ENCODE data around the gene NXF2B.
"Not testable (repeated sequence)": the region's sequence is repeated elsewhere in the genome, so short reads cannot be mapped to it uniquely, and the experiment has no call there.

The NXF2B gene

GRCh38 chrX:102439908-102440307, at the start of gene NXF2B:
Gene NXF2B (minus strand): TSS chrX:102440008. CDS start chrX:102380036, 59,972 bp downstream.
- H3K4me3 ChIP-seq (ENCODE audit: low read length); H3K27ac ChIP-seq (ENCODE audit: low read depth, low read length); H3K9ac ChIP-seq (ENCODE audit: low read length); H3K4me1 ChIP-seq (ENCODE audit: control insufficient read depth, insufficient read depth, low read length); H3K27me3 ChIP-seq (ENCODE audit: control insufficient read depth, insufficient read depth, low read length); H3K36me3 ChIP-seq (ENCODE audit: control insufficient read depth, insufficient read depth, low read length): not testable (repeated sequence)

- H3K27ac ChIP-seq (ENCODE audit: low read depth, low read length); H3K4me3 ChIP-seq (ENCODE audit: low read length); H3K36me3 ChIP-seq (ENCODE audit: control insufficient read depth, insufficient read depth, low read length); H3K9ac ChIP-seq (ENCODE audit: low read length); H3K27me3 ChIP-seq (ENCODE audit: control insufficient read depth, insufficient read depth, low read length); H3K4me1 ChIP-seq (ENCODE audit: control insufficient read depth, insufficient read depth, low read length): not testable (repeated sequence)
Observed at GRCh38 chrX:102478765-102479164, 39.0 kb upstream of the NXF2B start.

GRCh38 chrX:102471762-102472220, 32.0 kb upstream of the NXF2B start, which contains the start of gene TCP11X2:
Gene TCP11X2 (minus strand): TSS chrX:102471812.
- not testable (repeated sequence) for H3K4me1 ChIP-seq (ENCODE audit: control insufficient read depth, insufficient read depth, low read length); H3K36me3 ChIP-seq (ENCODE audit: control insufficient read depth, insufficient read depth, low read length); H3K9ac ChIP-seq (ENCODE audit: low read length); H3K27ac ChIP-seq (ENCODE audit: low read depth, low read length); H3K4me3 ChIP-seq (ENCODE audit: low read length); H3K27me3 ChIP-seq (ENCODE audit: control insufficient read depth, insufficient read depth, low read length)

- not testable (repeated sequence) for H3K36me3 ChIP-seq (ENCODE audit: control insufficient read depth, insufficient read depth, low read length); H3K9ac ChIP-seq (ENCODE audit: low read length); H3K27me3 ChIP-seq (ENCODE audit: control insufficient read depth, insufficient read depth, low read length); H3K27ac ChIP-seq (ENCODE audit: low read depth, low read length); H3K4me3 ChIP-seq (ENCODE audit: low read length); H3K4me1 ChIP-seq (ENCODE audit: control insufficient read depth, insufficient read depth, low read length)
Observed at GRCh38 chrX:102470215-102470614, 30.4 kb upstream of the NXF2B start.

GRCh38 chrX:102458615-102459014, 18.8 kb upstream of the NXF2B start:
- H3K27ac ChIP-seq (ENCODE audit: low read depth, low read length); H3K27me3 ChIP-seq (ENCODE audit: control insufficient read depth, insufficient read depth, low read length); H3K36me3 ChIP-seq (ENCODE audit: control insufficient read depth, insufficient read depth, low read length); H3K9ac ChIP-seq (ENCODE audit: low read length); H3K4me1 ChIP-seq (ENCODE audit: control insufficient read depth, insufficient read depth, low read length); H3K4me3 ChIP-seq (ENCODE audit: low read length): not testable (repeated sequence)

GRCh38 chrX:102414493-102414892, 25.3 kb downstream of the NXF2B start:
- not testable (repeated sequence) for H3K4me1 ChIP-seq (ENCODE audit: control insufficient read depth, insufficient read depth, low read length); H3K4me3 ChIP-seq (ENCODE audit: low read length); H3K27ac ChIP-seq (ENCODE audit: low read depth, low read length); H3K9ac ChIP-seq (ENCODE audit: low read length); H3K36me3 ChIP-seq (ENCODE audit: control insufficient read depth, insufficient read depth, low read length); H3K27me3 ChIP-seq (ENCODE audit: control insufficient read depth, insufficient read depth, low read length)

- no peaks in the 10 kb centered on the region for H3K27me3 ChIP-seq (ENCODE audit: control insufficient read depth, insufficient read depth, low read length)
- H3K27ac ChIP-seq (ENCODE audit: low read depth, low read length) = no peak overlapping the region
- no peak overlapping the region for H3K9ac ChIP-seq (ENCODE audit: low read length)
- H3K4me3 ChIP-seq (ENCODE audit: low read length) = no peak overlapping the region
- H3K36me3 ChIP-seq (ENCODE audit: control insufficient read depth, insufficient read depth, low read length) = no peaks in the 10 kb centered on the region
- H3K4me1 ChIP-seq (ENCODE audit: control insufficient read depth, insufficient read depth, low read length) = no peaks in the 10 kb centered on the region
Observed at GRCh38 chrX:102345916-102346315, 93.9 kb downstream of the NXF2B start.

GRCh38 chrX:102341867-102342266, 97.9 kb downstream of the NXF2B start:
- Histone ChIP-seq H3K9ac (ENCODE audit: low read length) (no peak overlapping the region), H3K27me3 (ENCODE audit: control insufficient read depth, insufficient read depth, low read length) (no peaks in the 10 kb centered on the region), H3K4me1 (ENCODE audit: control insufficient read depth, insufficient read depth, low read length) (no peaks in the 10 kb centered on the region), H3K27ac (ENCODE audit: low read depth, low read length) (no peak overlapping the region), H3K36me3 (ENCODE audit: control insufficient read depth, insufficient read depth, low read length) (no peaks in the 10 kb centered on the region), H3K4me3 (ENCODE audit: low read length) (no peak overlapping the region)

- no peak overlapping the region for H3K4me3 ChIP-seq (ENCODE audit: low read length)
- no peaks in the 10 kb centered on the region for H3K4me1 ChIP-seq (ENCODE audit: control insufficient read depth, insufficient read depth, low read length)
- H3K9ac ChIP-seq (ENCODE audit: low read length) = no peak overlapping the region
- no peaks in the 10 kb centered on the region for H3K27me3 ChIP-seq (ENCODE audit: control insufficient read depth, insufficient read depth, low read length)
- no peaks in the 10 kb centered on the region for H3K36me3 ChIP-seq (ENCODE audit: control insufficient read depth, insufficient read depth, low read length)
- no peak overlapping the region for H3K27ac ChIP-seq (ENCODE audit: low read depth, low read length)
Observed at GRCh38 chrX:102339312-102340298, 100.2 kb downstream of the NXF2B start.

- Histone ChIP-seq H3K4me1 (ENCODE audit: control insufficient read depth, insufficient read depth, low read length) (no peaks in the 10 kb centered on the region), H3K4me3 (ENCODE audit: low read length) (no peak overlapping the region), H3K27ac (ENCODE audit: low read depth, low read length) (no peak overlapping the region)
Observed at GRCh38 chrX:102338162-102338561, 101.6 kb downstream of the NXF2B start.

More at GRCh38 chrX:102338162-102338561, 101.6 kb downstream of the NXF2B start:
- Histone ChIP-seq H3K9ac (ENCODE audit: low read length) (no peak overlapping the region), H3K27me3 (ENCODE audit: control insufficient read depth, insufficient read depth, low read length) (no peaks in the 10 kb centered on the region), H3K36me3 (ENCODE audit: control insufficient read depth, insufficient read depth, low read length) (no peaks in the 10 kb centered on the region)
